Measurements from ENCODE around the gene FILIP1L. TPM values are rescaled to one million over a fixed set of nuclear protein-coding genes. Genes with fewer than 3 reads are reported as not detected.

The FILIP1L gene
- total and polyA plus RNA-seq, 2 of the 13 experiments (the other 11 are each of a cell fraction or from before 2014, with no cell fraction given), result 8.1 to 187 TPM

DNA sequence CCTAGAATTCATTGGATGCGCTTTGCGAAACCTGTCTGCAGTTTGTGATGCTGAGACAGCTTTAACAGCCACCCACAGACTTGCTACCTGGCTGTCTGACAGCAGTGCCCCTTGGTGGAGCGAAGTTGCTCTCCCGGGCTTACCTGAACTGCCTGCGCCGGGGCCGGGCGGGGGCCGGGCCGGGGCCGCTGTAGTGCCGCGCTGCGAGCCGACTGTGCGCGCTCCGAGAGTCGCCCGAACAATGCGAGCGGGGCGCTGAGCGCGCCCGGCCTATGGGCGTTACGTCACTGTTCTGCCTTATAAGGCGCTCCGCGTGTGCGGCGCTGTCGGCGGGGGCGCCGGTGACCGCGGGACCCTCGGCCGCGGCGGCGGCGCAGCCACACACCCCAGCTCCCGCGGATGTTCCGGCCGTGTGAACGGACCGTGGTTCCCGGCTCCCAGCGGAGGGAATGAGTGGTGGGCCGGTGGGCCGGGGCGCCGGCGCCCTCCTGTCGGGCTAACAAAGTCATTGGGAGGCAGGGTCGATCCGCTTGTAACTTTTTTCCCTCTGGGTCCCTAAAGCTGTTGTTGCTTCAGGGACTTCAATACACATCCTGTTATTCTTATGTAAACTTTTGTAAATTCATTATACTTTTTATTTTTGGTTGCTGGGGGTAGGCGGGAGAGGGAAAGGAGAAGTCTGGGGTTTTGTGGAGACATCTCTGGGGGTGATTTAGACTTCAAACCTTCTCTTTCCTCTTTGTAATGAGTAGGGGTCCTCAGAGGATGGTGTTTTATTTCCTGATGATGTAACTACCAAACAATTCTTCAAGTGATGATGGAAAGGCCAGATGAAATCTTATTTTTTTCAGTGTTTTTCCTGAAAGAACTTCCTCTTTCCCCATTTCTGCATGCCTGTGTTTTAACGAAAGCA, 238.1 kb downstream of the FILIP1L start (continued):
- no peak for TF ChIP-seq YEATS2 (CRISPR knock-in tag; IDR thresholded peaks at IDR 0.05; ENCODE audit: borderline replicate concordance)
- TF ChIP-seq ZSCAN22 (CRISPR knock-in tag; IDR thresholded peaks at IDR 0.05), result peak; percentile 57; the same call in 1 of the 2 replicates
- no peak for TF ChIP-seq CBX1 (IDR thresholded peaks at IDR 0.05; ENCODE audit: low read depth)
- peak; percentile 71 for TF ChIP-seq STAG1 (CRISPR knock-in tag; IDR thresholded peaks at IDR 0.05)
- TF ChIP-seq ZNF619 (CRISPR knock-in tag; IDR thresholded peaks at IDR 0.05), result 0 out of 2 replicates have a peak, but pooled peaks have one; percentile 56
- TF ChIP-seq ZNF761 (CRISPR knock-in tag; conservative IDR thresholded peaks at IDR 0.05), result 0 out of 2 replicates have a peak, but pooled peaks have one; percentile 69
- TF ChIP-seq, protein P1, sequence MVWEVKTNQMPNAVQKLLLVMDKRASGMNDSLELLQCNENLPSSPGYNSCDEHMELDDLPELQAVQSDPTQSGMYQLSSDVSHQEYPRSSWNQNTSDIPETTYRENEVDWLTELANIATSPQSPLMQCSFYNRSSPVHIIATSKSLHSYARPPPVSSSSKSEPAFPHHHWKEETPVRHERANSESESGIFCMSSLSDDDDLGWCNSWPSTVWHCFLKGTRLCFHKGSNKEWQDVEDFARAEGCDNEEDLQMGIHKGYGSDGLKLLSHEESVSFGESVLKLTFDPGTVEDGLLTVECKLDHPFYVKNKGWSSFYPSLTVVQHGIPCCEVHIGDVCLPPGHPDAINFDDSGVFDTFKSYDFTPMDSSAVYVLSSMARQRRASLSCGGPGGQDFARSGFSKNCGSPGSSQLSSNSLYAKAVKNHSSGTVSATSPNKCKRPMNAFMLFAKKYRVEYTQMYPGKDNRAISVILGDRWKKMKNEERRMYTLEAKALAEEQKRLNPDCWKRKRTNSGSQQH (CRISPR knock-in tag; IDR thresholded peaks at IDR 0.05; ENCODE audit: low read depth), result peak; percentile 70; the same call in 1 of the 2 replicates
- TF ChIP-seq ISL2 (CRISPR knock-in tag; IDR thresholded peaks at IDR 0.05), result peak; percentile 78
- TF ChIP-seq KDM2A (CRISPR knock-in tag; IDR thresholded peaks at IDR 0.05; ENCODE audit: borderline replicate concordance, low read depth), result no peak; the same call in 1 of the 2 replicates
- no peak for TF ChIP-seq ZKSCAN1 (IDR thresholded peaks at IDR 0.05; ENCODE audit: low read length)
- TF ChIP-seq ZFP1 (CRISPR knock-in tag; IDR thresholded peaks at IDR 0.05), result no peak
- peak; percentile 59; the same call in 1 of the 2 replicates for TF ChIP-seq IRF2 (CRISPR knock-in tag; IDR thresholded peaks at IDR 0.05)
- TF ChIP-seq FLYWCH1 (CRISPR knock-in tag; IDR thresholded peaks at IDR 0.05), result 0 out of 2 replicates have a peak, but pooled peaks have one; percentile 91
- peak; percentile 78 for TF ChIP-seq SP4 (CRISPR knock-in tag; IDR thresholded peaks at IDR 0.05)
- TF ChIP-seq NR2C2 (CRISPR knock-in tag; IDR thresholded peaks at IDR 0.05; ENCODE audit: borderline replicate concordance), result 0 out of 2 replicates have a peak, but pooled peaks have one; percentile 25
- peak; percentile 88; the same call in 1 of the 2 replicates for TF ChIP-seq SIN3A (IDR thresholded peaks at IDR 0.05; ENCODE audit: borderline replicate concordance, low read depth, low read length)
- TF ChIP-seq FOSL1 (CRISPR knock-in tag; IDR thresholded peaks at IDR 0.05; ENCODE audit: borderline replicate concordance), result no peak
- peak; percentile 66 for TF ChIP-seq TBL1XR1 (IDR thresholded peaks at IDR 0.05; ENCODE audit: borderline replicate concordance, low read length, partially characterized antibody)
- TF ChIP-seq, protein P2, sequence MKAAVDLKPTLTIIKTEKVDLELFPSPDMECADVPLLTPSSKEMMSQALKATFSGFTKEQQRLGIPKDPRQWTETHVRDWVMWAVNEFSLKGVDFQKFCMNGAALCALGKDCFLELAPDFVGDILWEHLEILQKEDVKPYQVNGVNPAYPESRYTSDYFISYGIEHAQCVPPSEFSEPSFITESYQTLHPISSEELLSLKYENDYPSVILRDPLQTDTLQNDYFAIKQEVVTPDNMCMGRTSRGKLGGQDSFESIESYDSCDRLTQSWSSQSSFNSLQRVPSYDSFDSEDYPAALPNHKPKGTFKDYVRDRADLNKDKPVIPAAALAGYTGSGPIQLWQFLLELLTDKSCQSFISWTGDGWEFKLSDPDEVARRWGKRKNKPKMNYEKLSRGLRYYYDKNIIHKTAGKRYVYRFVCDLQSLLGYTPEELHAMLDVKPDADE (CRISPR knock-in tag; IDR thresholded peaks at IDR 0.05), result peak; percentile 73; the same call in 1 of the 2 replicates
- TF ChIP-seq ZNF253 (CRISPR knock-in tag; IDR thresholded peaks at IDR 0.05; ENCODE audit: borderline replicate concordance), result 0 out of 2 replicates have a peak, but pooled peaks have one; percentile 44
- no peak for TF ChIP-seq TCF7 (IDR thresholded peaks at IDR 0.05; ENCODE audit: low read depth)
- TF ChIP-seq, protein P3, sequence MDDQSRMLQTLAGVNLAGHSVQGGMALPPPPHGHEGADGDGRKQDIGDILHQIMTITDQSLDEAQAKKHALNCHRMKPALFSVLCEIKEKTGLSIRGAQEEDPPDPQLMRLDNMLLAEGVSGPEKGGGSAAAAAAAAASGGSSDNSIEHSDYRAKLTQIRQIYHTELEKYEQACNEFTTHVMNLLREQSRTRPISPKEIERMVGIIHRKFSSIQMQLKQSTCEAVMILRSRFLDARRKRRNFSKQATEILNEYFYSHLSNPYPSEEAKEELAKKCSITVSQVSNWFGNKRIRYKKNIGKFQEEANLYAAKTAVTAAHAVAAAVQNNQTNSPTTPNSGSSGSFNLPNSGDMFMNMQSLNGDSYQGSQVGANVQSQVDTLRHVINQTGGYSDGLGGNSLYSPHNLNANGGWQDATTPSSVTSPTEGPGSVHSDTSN (CRISPR knock-in tag; IDR thresholded peaks at IDR 0.05; ENCODE audit: borderline replicate concordance), result 0 out of 2 replicates have a peak, but pooled peaks have one; percentile 61
- TF ChIP-seq SP2 (CRISPR knock-in tag; IDR thresholded peaks at IDR 0.05), result peak; percentile 33; the same call in 1 of the 2 replicates
- peak; percentile 98 for TF ChIP-seq SALL1 (CRISPR knock-in tag; IDR thresholded peaks at IDR 0.05)
- TF ChIP-seq TP53 (CRISPR knock-in tag; conservative IDR thresholded peaks at IDR 0.05), result no peak
- TF ChIP-seq, protein P4, sequence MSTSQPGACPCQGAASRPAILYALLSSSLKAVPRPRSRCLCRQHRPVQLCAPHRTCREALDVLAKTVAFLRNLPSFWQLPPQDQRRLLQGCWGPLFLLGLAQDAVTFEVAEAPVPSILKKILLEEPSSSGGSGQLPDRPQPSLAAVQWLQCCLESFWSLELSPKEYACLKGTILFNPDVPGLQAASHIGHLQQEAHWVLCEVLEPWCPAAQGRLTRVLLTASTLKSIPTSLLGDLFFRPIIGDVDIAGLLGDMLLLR (CRISPR knock-in tag; IDR thresholded peaks at IDR 0.05), result peak; percentile 91
- TF ChIP-seq KMT2A (CRISPR knock-in tag; IDR thresholded peaks at IDR 0.05), result peak; percentile 92

Measured in HepG2 (cell line).